ENCODE data around the gene ZSCAN21.

DNA sequence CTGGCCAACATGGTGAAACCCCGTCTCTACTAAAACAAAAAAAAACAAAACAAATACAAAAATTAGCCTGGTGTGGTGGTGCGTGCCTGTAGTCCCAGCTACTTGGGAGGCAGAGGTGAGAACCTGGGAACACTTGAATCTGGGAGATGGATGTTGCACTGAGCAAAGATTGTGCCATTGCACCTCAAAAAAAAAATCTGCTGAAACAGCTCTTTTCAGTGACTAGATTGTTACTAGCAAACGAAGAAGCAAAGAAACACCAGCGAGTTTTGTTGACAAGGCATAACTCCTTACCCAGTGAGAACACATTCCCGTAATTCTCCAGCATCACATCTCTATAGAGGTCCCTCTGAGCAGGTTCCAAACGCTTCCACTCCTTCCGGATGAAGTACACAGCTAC, 25.3 kb downstream of the ZSCAN21 start:
- no peak for TF ChIP-seq CTCF (IDR thresholded peaks at IDR 0.05)
- TF ChIP-seq EP300 (IDR thresholded peaks at IDR 0.05), result no peak
- TF ChIP-seq POLR2A (IDR thresholded peaks at IDR 0.05), result no peak

Measured in tibial nerve (tissue), 4 donors.